Thyroid gland (tissue), 4 donors: ENCODE measurements around the gene UBE3A. TPM values are rescaled to one million over a fixed set of nuclear protein-coding genes. Genes with fewer than 3 reads are reported as not detected.
"Not testable (repeated sequence)": the region's sequence is repeated elsewhere in the genome, so short reads cannot be mapped to it uniquely, and the experiment has no call there.

Source experiments
- DNase-seq, 2 donors: peaks; one replicate each; pipeline ENCODE4 v3.0.0-alpha.2; 2019
- H3K27ac ChIP-seq, 3 donors: fragments of 200-600 bp; sonication (generic); 1 replicate in 2 of 3; 2 replicates in 1 of 3; pipeline ENCODE4 v1.5.1; 2016 to 2019; ENCODE audit warnings: mild to moderate bottlenecking in 1 of 3, moderate library complexity in 1 of 3
- H3K27me3 ChIP-seq: fragments of 200-600 bp; sonication (generic); one replicate; pipeline ENCODE4 v1.5.1; 2019
- H3K36me3 ChIP-seq, 2 donors: fragments of 200-600 bp; sonication (generic); one replicate each; pipeline ENCODE4 v1.5.1; 2016 to 2019
- H3K4me1 ChIP-seq, 2 donors: fragments of 200-600 bp; sonication (generic); one replicate each; pipeline ENCODE4 v1.5.1; 2017 to 2019
- H3K4me3 ChIP-seq, 3 donors: fragments of 200-600 bp; sonication (generic); replicated peaks in 1 of 3; 1 replicate in 2 of 3; 2 replicates in 1 of 3; pipeline ENCODE4 v1.5.1; 2016; ENCODE audit warnings: mild to moderate bottlenecking in 1 of 3
- H3K9me3 ChIP-seq: fragments of 200-600 bp; sonication (generic); one replicate; pipeline ENCODE4 v1.5.1; 2017
- POLR2A ChIP-seq, 2 donors: fragments of 450-650 bp; IDR thresholded peaks; one replicate each; pipeline ENCODE4 v1.6.1; 2017; ENCODE audit warnings: antibody characterized with exemption in 2 of 2, mild to moderate bottlenecking in 2 of 2, moderate library complexity in 1 of 2
- WGBS, 2 donors: methylation state at CpG; one replicate each; pipeline ENCODE4 v1.1.5; 2017; 5-methylcytosine and 5-hydroxymethylcytosine counted together
- intact Hi-C: fragments of 100-400 bp; cut with DNase I; formaldehyde crosslinking; loops from one replicate; pipeline ENCODE4 v1.15.1; 2023
- total RNA-seq, 4 donors: library from RNA; depleted of rRNA; stranded (reverse); fragments of >200 nt; gene quantifications; one replicate each; pipeline ENCODE4 v1.2.3, GENCODE V29; 2016
- TF ChIP-seq, protein P1 (sequence below), 6 experiments: fragments of 200-600 bp in 3 of 6; fragments of 450-650 bp in 3 of 6; sonication (generic) in 3 of 6; IDR thresholded peaks; one replicate each; pipeline ENCODE4 v1.5.1; 2016 to 2019; ENCODE audit warnings: antibody characterized with exemption in 6 of 6, mild to moderate bottlenecking in 2 of 6, inconsistent platforms in 1 of 6, moderate library complexity in 1 of 6

UBE3A gene
- total RNA-seq, 4 donors from 2014 or later, result 88.6 to 140 (median 106) TPM

DNA sequence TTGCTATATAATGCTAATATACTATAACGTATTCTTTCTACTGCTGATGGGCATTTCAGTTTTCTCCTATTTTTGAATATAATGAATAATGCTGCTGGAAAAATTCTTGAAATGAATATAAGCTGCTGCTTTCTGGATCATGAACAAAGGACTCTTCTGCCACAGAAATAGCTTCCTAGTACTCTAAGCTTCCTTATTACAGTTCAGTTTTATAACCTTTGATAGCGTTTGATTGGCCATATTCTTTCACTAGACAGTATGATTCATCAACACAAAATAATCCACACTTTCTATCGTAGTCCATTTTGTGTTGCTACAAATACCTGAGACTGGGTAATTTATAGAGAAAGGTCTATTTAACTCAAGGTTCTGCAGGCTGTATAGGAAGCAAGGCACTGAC, 16.4 kb upstream of the UBE3A start:
- Histone ChIP-seq H3K27ac (no peak overlapping the region), H3K27me3 (no peaks in the 10 kb centered on the region), H3K9me3 (no peaks in the 10 kb centered on the region), H3K4me1 (no peaks in the 10 kb centered on the region), H3K36me3 (no peaks in the 10 kb centered on the region), H3K4me3 (no peak overlapping the region)
- WGBS, 2 donors, result 95 to 96% methylated on average over 3 of the region's 3 CpGs
- TF ChIP-seq, protein P1, sequence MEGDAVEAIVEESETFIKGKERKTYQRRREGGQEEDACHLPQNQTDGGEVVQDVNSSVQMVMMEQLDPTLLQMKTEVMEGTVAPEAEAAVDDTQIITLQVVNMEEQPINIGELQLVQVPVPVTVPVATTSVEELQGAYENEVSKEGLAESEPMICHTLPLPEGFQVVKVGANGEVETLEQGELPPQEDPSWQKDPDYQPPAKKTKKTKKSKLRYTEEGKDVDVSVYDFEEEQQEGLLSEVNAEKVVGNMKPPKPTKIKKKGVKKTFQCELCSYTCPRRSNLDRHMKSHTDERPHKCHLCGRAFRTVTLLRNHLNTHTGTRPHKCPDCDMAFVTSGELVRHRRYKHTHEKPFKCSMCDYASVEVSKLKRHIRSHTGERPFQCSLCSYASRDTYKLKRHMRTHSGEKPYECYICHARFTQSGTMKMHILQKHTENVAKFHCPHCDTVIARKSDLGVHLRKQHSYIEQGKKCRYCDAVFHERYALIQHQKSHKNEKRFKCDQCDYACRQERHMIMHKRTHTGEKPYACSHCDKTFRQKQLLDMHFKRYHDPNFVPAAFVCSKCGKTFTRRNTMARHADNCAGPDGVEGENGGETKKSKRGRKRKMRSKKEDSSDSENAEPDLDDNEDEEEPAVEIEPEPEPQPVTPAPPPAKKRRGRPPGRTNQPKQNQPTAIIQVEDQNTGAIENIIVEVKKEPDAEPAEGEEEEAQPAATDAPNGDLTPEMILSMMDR (IDR thresholded peaks at IDR 0.05), result no peak
- no peak for TF ChIP-seq POLR2A (IDR thresholded peaks at IDR 0.05)
- no peak for DNase-seq
- intact Hi-C loops, result no loop called here

DNA sequence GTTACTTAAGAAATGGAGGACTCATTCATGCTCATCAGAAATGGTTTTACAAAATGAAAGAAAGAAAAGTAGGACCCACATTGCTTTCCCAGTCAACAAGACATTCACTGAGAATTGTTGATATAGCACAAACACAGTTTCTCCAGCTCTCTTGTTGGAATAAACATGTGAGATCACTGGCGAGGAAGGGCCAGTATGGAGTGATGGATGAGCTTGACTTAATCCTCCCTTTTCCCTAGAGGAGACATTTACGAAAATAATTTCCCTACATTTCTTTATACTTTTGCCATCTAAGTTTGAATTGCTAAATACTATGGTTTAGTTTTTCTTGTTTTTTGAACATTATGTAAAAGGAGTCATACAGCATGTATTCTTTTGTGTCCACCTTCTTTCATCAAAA, 15.9 kb upstream of the UBE3A start:
- TF ChIP-seq, protein P1 (IDR thresholded peaks at IDR 0.05), result no peak
- no peak for TF ChIP-seq POLR2A (IDR thresholded peaks at IDR 0.05)
- 83 to 86% methylated on average over 2 of the region's 2 CpGs for WGBS, 2 donors
- Histone ChIP-seq H3K27me3 (no peaks in the 10 kb centered on the region), H3K4me1 (no peaks in the 10 kb centered on the region), H3K27ac (no peak overlapping the region), H3K9me3 (no peaks in the 10 kb centered on the region), H3K4me3 (no peak overlapping the region), H3K36me3 (no peaks in the 10 kb centered on the region)
- DNase-seq, result no peak
- intact Hi-C loops, result no loop called here

DNA sequence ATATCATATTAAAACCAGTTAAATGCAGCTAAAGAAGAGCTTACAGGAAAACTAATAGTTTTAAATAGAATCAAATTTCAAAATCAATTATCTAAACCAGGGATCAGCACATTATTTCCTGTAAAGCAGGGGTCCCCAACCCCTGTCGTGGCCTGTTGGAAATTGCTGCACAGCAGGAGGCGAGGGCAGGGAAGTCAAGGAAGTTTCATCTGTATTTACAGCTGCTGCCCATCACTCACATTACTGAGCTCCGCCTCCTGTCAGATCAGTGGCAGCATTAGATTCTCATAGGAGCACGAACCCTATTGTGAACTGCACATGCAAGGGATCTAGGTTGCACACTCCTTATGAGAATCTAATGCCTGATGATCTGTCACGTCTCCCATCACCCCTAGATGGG, 14.4 kb upstream of the UBE3A start:
- DNase-seq, H3K27me3 ChIP-seq, H3K27ac ChIP-seq, H3K4me1 ChIP-seq, H3K9me3 ChIP-seq, intact Hi-C loops, H3K36me3 ChIP-seq, H3K4me3 ChIP-seq: not testable (repeated sequence)
- WGBS, 2 donors, result 88 to 89% methylated on average over 5 of the region's 5 CpGs

DNA sequence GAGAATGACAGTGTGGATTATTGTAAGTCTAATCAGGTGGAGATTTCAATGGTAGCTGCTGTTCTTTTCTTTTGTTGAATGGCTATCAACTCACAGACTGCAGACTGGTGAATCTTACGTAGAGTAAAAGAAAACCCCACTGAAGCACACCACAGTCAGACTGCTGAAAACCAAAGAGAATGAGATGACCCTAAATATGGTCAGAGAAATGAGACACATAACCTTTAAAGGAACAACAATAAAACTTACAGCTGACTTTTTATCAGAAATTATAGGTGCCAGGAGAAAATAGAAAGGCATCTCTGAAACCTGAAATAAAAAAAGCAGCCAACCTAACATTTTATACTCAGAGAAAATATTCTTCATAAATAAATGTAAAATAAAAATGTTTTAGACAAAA, 12.7 kb upstream of the UBE3A start:
- intact Hi-C loops, result no loop called here
- H3K27ac ChIP-seq, result no peak overlapping the region
- TF ChIP-seq, protein P1 (IDR thresholded peaks at IDR 0.05), result no peak
- TF ChIP-seq POLR2A (IDR thresholded peaks at IDR 0.05), result no peak
- H3K4me1 ChIP-seq, result no peaks in the 10 kb centered on the region
- no peaks in the 10 kb centered on the region for H3K9me3 ChIP-seq
- no peaks in the 10 kb centered on the region for H3K27me3 ChIP-seq
- no peak for DNase-seq
- H3K36me3 ChIP-seq, result no peaks in the 10 kb centered on the region
- no peak overlapping the region for H3K4me3 ChIP-seq
- 100% methylated on average over 1 of the region's 1 CpG for WGBS, 2 donors

DNA sequence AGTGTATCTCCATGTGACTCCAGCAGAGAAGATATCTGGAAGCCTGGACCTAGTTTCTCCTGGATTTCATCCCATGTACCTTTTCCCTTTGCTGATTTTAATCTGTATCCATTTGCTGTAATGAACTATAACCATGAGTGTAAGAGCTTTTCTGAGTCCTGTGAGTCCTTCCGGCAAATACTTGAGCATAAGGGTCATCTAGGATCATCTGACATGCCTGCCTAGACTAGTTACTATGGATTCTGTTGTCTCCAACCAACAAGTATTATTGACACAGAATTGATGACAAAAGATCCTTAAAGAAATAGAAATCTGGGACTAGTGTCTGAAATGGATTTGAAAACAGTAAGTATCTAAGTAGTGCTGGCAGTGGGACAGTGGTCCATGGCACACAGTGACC, 11.3 kb upstream of the UBE3A start:
- 76 to 81% methylated on average over 1 of the region's 1 CpG for WGBS, 2 donors
- Histone ChIP-seq H3K36me3 (no peaks in the 10 kb centered on the region), H3K4me1 (no peaks in the 10 kb centered on the region), H3K27me3 (no peaks in the 10 kb centered on the region), H3K4me3 (no peak overlapping the region), H3K27ac (no peak overlapping the region), H3K9me3 (no peaks in the 10 kb centered on the region)
- no peak for DNase-seq
- intact Hi-C loops, result no loop called here
- TF ChIP-seq POLR2A (IDR thresholded peaks at IDR 0.05), result no peak
- TF ChIP-seq, protein P1 (IDR thresholded peaks at IDR 0.05), result no peak

DNA sequence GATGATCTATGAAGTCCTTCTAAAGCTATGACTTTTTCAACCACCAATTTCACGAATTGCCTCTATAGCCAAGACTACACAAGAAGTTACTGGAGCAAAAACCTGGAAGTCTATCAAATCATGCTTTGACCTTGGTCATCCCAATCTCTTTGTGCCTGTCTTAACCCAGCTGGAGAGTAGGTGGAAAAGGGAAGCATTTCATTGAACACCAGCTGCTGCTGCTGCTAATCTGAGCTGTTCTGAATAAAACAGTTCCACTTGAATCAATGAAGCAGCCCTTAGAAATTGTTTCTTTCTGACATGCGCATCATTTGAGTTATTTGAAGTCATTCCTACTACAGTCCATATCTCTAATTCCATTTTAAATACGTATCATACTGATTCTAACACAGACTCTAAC, 7.3 kb upstream of the UBE3A start:
- WGBS, 2 donors, result 94 to 95% methylated on average over 3 of the region's 3 CpGs

More for the DNA sequence above, 7.3 kb upstream of the UBE3A start:
- DNase-seq, result no peak
- intact Hi-C loops, result no loop called here
- TF ChIP-seq, protein P1 (IDR thresholded peaks at IDR 0.05), result no peak
- TF ChIP-seq POLR2A (IDR thresholded peaks at IDR 0.05), result no peak
- H3K27me3 ChIP-seq, result no peaks in the 10 kb centered on the region
- H3K4me1 ChIP-seq, result no peaks in the 10 kb centered on the region
- no peak overlapping the region for H3K27ac ChIP-seq
- no peak overlapping the region for H3K4me3 ChIP-seq
- H3K36me3 ChIP-seq, result no peaks in the 10 kb centered on the region
- no peaks in the 10 kb centered on the region for H3K9me3 ChIP-seq
